Loucy (cell line): ENCODE data around the gene CCDC85C.

ENCODE experiments used
- H2AFZ ChIP-seq: fragments of 200-600 bp; sonication (generic); 2 replicates; pipeline ENCODE4 v1.6.0; 2016; ENCODE audit warnings: antibody characterized with exemption, mild to moderate bottlenecking, low read length, moderate library complexity
- H3F3A ChIP-seq: fragments of 200-600 bp; 2 replicates; pipeline ENCODE4 v1.6.0; 2016; ENCODE audit warnings: antibody characterized with exemption, low read depth, mild to moderate bottlenecking
- H3K27me3 ChIP-seq: fragments of 200-600 bp; sonication (generic); 2 replicates; pipeline ENCODE4 v1.6.1; 2014; ENCODE audit warnings: low read length, mild to moderate bottlenecking; ENCODE audit not compliant: insufficient read depth, poor library complexity, severe bottlenecking
- H3K36me3 ChIP-seq: fragments of 200-600 bp; sonication (generic); 2 replicates; pipeline ENCODE4 v1.6.1; 2016; ENCODE audit warnings: low read length; ENCODE audit not compliant: insufficient read depth
- H3K4me1 ChIP-seq: fragments of 200-600 bp; sonication (generic); 2 replicates; pipeline ENCODE4 v1.5.1; 2014; ENCODE audit warnings: low read length, mild to moderate bottlenecking; ENCODE audit not compliant: insufficient read depth, poor library complexity, severe bottlenecking
- H3K4me2 ChIP-seq: fragments of 200-600 bp; sonication (generic); 2 replicates; pipeline ENCODE4 v1.6.0; 2014; ENCODE audit warnings: antibody characterized with exemption, low read length, low read depth, mild to moderate bottlenecking; ENCODE audit not compliant: poor library complexity, severe bottlenecking
- H3K4me3 ChIP-seq: fragments of 200-600 bp; sonication (generic); 2 replicates; pipeline ENCODE4 v1.5.1; 2014; ENCODE audit warnings: low read length, mild to moderate bottlenecking, mixed read lengths; ENCODE audit not compliant: poor library complexity, severe bottlenecking
- H3K79me2 ChIP-seq: fragments of 200-600 bp; sonication (generic); 2 replicates; pipeline ENCODE4 v1.6.1; 2014; ENCODE audit warnings: low read length; ENCODE audit not compliant: insufficient read depth
- H3K9ac ChIP-seq: fragments of 200-600 bp; sonication (generic); 2 replicates; pipeline ENCODE4 v1.6.0; 2014; ENCODE audit warnings: mild to moderate bottlenecking, low read depth, low read length, moderate library complexity; ENCODE audit not compliant: poor library complexity, severe bottlenecking
- H3K9me2 ChIP-seq: fragments of 200-600 bp; sonication (generic); replicated peaks from 2 replicates; pipeline ENCODE4 v1.6.1; 2016; ENCODE audit warnings: low read depth, low read length, mixed read lengths
- H3K9me3 ChIP-seq: fragments of 200-600 bp; sonication (generic); 2 replicates; pipeline ENCODE4 v1.6.1; 2014; ENCODE audit warnings: mild to moderate bottlenecking, antibody characterized with exemption, low read length, low read depth; ENCODE audit not compliant: insufficient read depth
- H4K20me1 ChIP-seq: fragments of 200-600 bp; sonication (generic); 2 replicates; pipeline ENCODE4 v1.6.0; 2014; ENCODE audit warnings: antibody characterized with exemption, low read length, mild to moderate bottlenecking; ENCODE audit not compliant: insufficient read depth, poor library complexity, severe bottlenecking
- CTCF ChIP-seq: fragments of 200-600 bp; sonication (generic); conservative IDR thresholded peaks from 2 replicates; pipeline ENCODE4 v1.5.1; 2014; ENCODE audit warnings: mild to moderate bottlenecking, antibody characterized with exemption, low read length
- EZH2phosphoT487 ChIP-seq: fragments of 200-600 bp; IDR thresholded peaks from 2 replicates; pipeline ENCODE4 v1.6.1; 2018; ENCODE audit warnings: antibody characterized with exemption, mild to moderate bottlenecking, moderate library complexity, borderline replicate concordance

Gene CCDC85C

GRCh38 chr14:99576304-99576703 lies 27.7 kb downstream of the CCDC85C start:
- H3K36me3 ChIP-seq = no peaks in the 10 kb centered on the region
- TF ChIP-seq CTCF (no peak), EZH2phosphoT487 (no peak)
- no peak overlapping the region for H3K9ac ChIP-seq
- no peaks in the 10 kb centered on the region for H3F3A ChIP-seq
- no peaks in the 10 kb centered on the region for H3K27me3 ChIP-seq
- H2AFZ ChIP-seq = no peak overlapping the region
- no peaks in the 10 kb centered on the region for H4K20me1 ChIP-seq
- no peaks in the 10 kb centered on the region for H3K9me2 ChIP-seq
- peaks cover 41% of the 10 kb centered on the region; the same call in 1 of the 2 replicates for H3K79me2 ChIP-seq
- H3K4me1 ChIP-seq = no peaks in the 10 kb centered on the region
- H3K9me3 ChIP-seq = no peaks in the 10 kb centered on the region
- no peak overlapping the region for H3K4me3 ChIP-seq
- no peak overlapping the region for H3K4me2 ChIP-seq

- Histone ChIP-seq H3K9ac (no peak overlapping the region), H3F3A (no peaks in the 10 kb centered on the region), H3K4me1 (no peaks in the 10 kb centered on the region), H3K36me3 (no peaks in the 10 kb centered on the region), H4K20me1 (no peaks in the 10 kb centered on the region), H3K27me3 (no peaks in the 10 kb centered on the region), H3K9me2 (no peaks in the 10 kb centered on the region), H3K9me3 (no peaks in the 10 kb centered on the region), H2AFZ (no peak overlapping the region), H3K79me2 (peaks cover 42% of the 10 kb centered on the region; the same call in 1 of the 2 replicates), H3K4me3 (no peak overlapping the region), H3K4me2 (no peak overlapping the region)
- TF ChIP-seq EZH2phosphoT487 (no peak), CTCF (peak; percentile 47)
Observed at GRCh38 chr14:99575043-99576023, 28.7 kb downstream of the CCDC85C start.

- Histone ChIP-seq H3K79me2 (peaks cover 46% of the 10 kb centered on the region; the same call in 1 of the 2 replicates), H2AFZ (no peak overlapping the region), H3K4me3 (no peak overlapping the region), H3K4me2 (no peak overlapping the region), H3K9me2 (no peaks in the 10 kb centered on the region), H3K9ac (no peak overlapping the region), H3K4me1 (peaks cover 8% of the 10 kb centered on the region), H4K20me1 (no peaks in the 10 kb centered on the region), H3K36me3 (no peaks in the 10 kb centered on the region), H3K27me3 (no peaks in the 10 kb centered on the region), H3F3A (no peaks in the 10 kb centered on the region), H3K9me3 (no peaks in the 10 kb centered on the region)
- no peak for TF ChIP-seq CTCF
- no peak for TF ChIP-seq EZH2phosphoT487
Observed at GRCh38 chr14:99574099-99574880, 29.7 kb downstream of the CCDC85C start.
